ENCODE results near the gene PTPRK.
"Not testable (repeated sequence)": the region's sequence is repeated elsewhere in the genome, so short reads cannot be mapped to it uniquely, and the experiment has no call there.

PTPRK gene

GRCh38 chr6:128487746-128488145 is 32.7 kb downstream of the PTPRK start:
- DNase-seq (ENCODE audit: low spot score): peak; percentile 88

DNA sequence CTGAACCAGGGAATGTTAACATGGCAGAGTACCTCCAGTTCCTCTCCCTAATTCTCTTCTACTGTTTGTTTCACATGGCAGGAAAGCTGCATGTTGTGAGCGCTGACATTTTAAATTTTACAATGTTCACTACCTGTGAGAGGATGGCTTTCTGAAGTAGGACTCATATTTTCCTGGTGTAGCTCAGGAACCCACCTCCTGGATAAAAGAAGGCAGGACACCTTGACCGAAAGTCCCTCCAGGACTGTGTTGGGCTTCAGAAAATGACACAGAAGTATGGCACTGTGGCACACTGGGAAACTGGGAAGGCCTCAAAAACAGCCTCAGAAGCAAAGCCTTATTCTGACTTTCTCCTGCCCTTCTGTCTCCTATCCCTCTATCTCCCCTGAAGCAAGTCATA is 33.3 kb downstream of the PTPRK start:
- peak; percentile 40 for DNase-seq (ENCODE audit: low spot score)

DNA sequence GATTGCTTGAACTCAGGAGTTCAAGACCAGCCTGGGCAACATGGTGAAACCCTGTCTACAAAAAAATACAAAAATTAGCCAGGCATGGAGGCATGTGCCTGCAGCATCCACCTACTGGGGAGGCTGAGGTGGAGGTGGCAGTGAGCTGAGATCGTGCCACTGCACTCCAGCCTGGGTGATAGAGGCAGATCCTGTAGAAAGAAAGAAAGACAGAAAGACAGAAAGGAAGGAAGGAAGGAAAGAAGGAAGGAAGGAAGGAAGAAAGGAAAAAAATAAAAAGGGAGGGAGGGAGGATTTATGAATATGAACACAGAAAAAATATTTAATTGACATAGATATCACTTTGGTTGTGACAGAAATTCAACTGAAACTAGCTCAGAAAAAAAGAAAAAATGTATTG is 33.8 kb downstream of the PTPRK start:
- DNase-seq (ENCODE audit: low spot score): not testable (repeated sequence)

GRCh38 chr6:128483472-128484135 is 36.8 kb downstream of the PTPRK start:
- DNase-seq (ENCODE audit: low spot score): no peak

DNA sequence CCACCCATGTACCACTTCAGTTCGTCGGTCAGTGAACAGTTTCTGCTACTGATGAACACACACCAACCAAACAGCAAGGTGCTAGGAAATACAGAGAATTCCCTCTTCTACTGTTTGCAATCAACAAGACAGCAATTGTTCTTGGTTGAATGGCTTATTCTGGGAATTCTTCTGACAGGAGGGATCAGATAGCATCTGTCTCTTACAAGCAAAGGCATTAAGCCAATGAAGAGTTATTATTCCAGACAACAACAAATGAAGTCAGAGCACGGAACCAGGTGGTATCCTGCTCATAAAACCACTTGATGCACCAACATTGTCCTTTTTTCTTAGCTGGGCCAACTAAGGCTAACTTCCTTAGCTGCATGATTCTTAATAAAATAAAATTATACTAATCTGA is 37.8 kb downstream of the PTPRK start:
- no peak for DNase-seq (ENCODE audit: low spot score)

DNA sequence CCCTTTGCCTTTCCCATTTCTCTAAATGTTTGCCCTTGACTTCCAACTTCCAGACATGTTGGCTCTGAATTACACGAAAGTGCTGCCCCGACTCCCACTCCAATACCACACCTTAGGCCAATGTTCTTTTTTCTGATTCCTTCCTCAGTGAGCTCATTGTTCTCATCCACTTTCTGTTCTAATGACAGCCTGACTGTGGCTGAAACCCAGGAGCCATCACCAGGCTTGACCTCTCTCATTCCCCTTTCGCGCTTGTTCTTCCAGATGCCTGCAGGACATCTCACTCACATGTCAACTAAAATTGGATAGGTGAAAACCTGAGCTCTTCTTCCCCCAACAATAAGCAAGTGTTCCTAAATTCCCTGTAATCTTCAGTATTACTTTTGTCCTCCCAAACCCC is 40.4 kb downstream of the PTPRK start:
- DNase-seq (ENCODE audit: low spot score): no peak

DNA sequence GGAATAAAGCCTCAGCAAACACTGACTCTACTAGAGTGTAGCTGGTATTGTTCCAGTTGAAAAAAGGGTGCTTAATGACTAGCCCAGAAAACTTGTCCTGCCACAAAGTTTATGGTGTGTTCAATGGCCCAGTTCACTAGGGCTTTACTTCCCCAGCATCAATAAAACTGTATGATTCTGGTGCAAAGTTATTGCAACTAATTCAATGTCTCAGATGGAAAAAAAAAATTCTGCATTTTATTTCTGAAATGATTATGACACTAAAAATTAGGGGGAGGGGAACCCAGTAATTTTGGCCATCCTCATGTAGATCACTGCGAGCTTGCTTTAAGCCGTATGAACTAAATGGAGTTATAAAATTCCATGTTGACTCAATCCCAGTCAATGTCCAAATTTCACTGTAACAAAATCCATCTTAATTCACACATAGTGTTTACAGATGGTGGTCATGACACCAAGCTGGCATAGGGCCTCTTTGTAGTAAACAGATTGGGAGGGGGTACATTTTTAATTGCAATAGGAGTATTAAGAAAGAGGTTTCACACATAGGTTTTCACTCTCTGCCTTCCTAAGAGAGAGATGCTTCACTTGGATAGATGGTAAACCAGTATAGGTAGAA is 41.2 kb downstream of the PTPRK start:
- no peak for DNase-seq (ENCODE audit: low spot score)

DNA sequence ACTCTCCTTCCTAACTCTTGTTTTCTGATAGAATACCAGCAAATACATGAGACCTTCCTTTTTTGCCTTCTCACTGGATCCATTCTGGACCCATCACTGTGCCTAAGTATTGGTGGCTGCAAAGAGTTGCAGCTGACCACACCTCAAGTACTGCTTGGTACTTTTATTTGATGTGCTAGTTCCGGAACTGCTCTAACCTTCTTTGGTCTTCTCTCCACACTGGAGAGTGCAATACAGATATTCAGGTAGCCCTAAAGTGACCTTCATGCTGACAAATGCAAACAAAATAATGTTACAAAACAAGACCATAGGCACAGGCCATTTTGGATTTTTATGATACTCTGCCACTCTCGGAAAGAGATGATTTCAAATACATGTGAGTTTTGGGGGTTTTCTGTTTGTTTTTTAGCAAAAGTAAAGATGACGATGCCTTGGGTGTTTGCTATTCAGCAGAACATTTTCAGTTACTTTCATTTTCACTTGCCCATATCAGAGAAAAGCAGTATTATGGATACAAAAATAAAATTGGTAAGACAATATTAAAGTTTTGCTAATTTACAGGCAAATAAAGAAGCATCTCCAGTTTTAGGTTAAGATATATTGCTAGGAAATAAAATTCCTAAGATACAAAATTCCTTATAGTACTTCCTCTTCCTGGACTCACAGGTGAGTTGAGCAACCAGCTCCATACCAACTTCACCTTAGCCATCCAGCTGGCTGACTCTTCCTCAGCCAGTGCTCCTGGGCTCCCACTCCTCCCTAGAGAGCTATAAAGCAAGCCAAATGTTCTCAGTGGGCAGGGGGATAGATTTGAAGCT is 42.0 kb downstream of the PTPRK start:
- DNase-seq (ENCODE audit: low spot score): no peak

GRCh38 chr6:128474933-128475332 is 45.5 kb downstream of the PTPRK start:
- DNase-seq (ENCODE audit: low spot score): no peak

GRCh38 chr6:128474481-128474880 is 45.9 kb downstream of the PTPRK start:
- DNase-seq (ENCODE audit: low spot score): no peak

GRCh38 chr6:128471907-128472306 is 48.5 kb downstream of the PTPRK start:
- DNase-seq (ENCODE audit: low spot score): no peak

DNA sequence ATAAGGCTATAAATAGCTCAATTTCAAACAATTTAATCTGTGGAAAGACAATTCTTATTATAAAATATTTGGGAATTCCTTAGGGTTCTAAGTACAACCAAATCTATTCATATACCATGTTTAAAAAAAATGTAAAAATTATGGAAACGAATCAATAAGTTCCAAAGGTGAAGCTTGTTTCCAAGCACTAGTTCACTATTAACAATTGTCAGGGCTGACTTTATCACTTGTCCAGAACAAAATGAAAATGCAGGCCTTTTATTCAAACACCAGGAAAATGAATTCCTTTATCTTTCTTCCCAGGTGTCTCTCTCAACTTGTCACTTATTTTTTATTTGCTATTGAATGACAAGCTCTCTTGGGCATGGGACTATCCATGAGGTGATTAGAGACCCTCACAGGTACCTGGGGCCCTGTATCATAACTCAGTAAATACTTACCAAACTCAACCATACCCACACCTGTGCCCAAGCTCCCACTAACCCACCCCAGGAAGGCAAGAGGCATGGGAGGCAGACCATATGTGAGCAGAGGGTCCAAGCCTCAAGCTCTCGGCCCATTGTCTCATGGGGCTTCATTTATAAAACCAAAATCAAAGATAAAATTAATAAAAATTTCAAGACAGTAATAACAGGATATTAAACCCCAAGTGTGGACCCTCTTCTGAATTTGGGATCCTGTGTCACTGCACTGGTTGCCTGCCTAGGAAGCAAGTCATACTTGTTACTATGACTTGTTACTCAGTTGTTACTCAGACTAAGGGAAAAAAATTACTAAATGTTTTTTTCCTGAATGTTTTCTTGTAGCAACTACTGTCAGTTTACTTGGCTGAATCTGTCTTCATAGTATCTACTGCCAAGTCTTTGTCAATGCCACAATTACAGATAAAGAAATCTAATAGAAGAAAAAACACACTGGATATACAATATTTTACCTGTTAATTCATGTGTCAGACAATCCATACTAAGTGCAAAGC is 54.7 kb downstream of the PTPRK start:
- no peak for DNase-seq (ENCODE audit: low spot score)

DNA sequence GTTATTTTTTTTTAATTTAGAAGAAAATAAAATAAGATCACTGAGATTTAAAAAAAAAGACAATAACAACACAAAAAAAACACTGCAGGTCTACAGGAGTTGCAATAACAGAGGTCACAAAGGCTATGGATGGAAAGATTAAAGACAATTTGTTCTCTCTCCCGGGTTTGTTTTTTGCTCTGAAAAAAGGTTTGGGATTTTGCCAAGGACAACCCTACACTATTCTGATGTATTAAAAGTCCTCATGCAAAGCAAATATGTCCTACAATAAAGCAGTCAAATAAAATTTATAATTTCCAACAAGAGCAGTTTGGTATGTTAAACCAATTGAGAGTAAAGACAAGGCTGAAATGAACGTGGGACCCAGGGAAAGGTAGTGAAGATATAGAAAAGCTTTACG is 55.6 kb downstream of the PTPRK start:
- DNase-seq (ENCODE audit: low spot score): no peak

GRCh38 chr6:128463942-128464341 is 56.5 kb downstream of the PTPRK start:
- DNase-seq (ENCODE audit: low spot score): peak; percentile 26

DNA sequence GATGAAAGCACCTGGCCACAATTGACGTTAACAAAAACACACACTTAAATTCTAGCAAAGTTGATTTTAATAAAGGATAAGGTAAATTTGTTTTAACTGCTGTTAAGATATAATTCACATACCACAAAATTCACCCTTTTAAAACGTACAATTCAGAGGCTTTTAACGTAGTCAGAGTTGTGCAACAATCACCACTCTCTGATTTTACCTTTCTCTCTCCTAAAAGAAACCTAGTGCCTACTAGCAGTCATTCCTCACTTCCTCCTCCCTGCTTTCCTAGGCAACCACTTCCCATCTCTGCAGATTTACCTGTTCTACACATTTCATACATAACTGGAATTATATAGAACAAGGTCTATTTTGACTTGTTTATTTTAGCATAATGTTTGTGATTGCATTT is 58.9 kb downstream of the PTPRK start:
- DNase-seq (ENCODE audit: low spot score): no peak

- no peak for DNase-seq (ENCODE audit: low spot score)
Measured at GRCh38 chr6:128456510-128457230, 63.7 kb downstream of the PTPRK start.

DNA sequence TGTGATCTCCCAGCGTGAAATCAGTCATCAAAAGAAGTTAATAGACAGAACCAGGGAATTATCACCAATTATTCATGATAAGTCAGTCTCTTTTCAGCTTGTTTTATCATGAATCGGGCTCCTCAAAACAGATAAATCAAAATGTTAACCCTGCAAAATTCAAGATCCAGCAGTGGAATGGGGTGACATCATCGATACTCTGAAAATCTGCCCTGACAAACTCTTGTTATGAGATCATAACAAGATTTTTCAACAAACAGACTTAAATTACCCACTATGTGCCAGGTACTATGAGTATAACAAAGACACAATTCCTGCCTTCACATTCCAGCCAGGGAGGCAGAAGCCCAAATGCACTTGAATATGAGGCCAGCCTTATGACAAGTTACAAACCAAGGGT is 64.4 kb downstream of the PTPRK start:
- DNase-seq (ENCODE audit: low spot score): no peak

GRCh38 chr6:128452713-128453112 is 67.7 kb downstream of the PTPRK start:
- no peak for DNase-seq (ENCODE audit: low spot score)

GRCh38 chr6:128446497-128446896 is 73.9 kb downstream of the PTPRK start:
- DNase-seq (ENCODE audit: low spot score): no peak

- DNase-seq (ENCODE audit: low spot score): peak; percentile 20
Measured at GRCh38 chr6:128443553-128443952, 76.8 kb downstream of the PTPRK start.

GRCh38 chr6:128439627-128440026 is 80.8 kb downstream of the PTPRK start:
- no peak for DNase-seq (ENCODE audit: low spot score)
